ENCODE data around the gene CAMK2B. TPM values are rescaled to one million over a fixed set of nuclear protein-coding genes. Genes with fewer than 3 reads are reported as not detected.
A peak's percentile ranks its signal among the peaks of the same experiment; 100 is the strongest.

CAMK2B gene
- total RNA-seq, 1 donor from 2014 or later: 31.8 TPM

- DNase-seq (ENCODE audit: low read depth): no peak
Measured at GRCh38 chr7:44232901-44233715, 92.3 kb downstream of the CAMK2B start.

- DNase-seq (ENCODE audit: low read depth): no peak
Measured at GRCh38 chr7:44232396-44232795, 93.0 kb downstream of the CAMK2B start.

- DNase-seq (ENCODE audit: low read depth): no peak
Measured at GRCh38 chr7:44231088-44231487, 94.3 kb downstream of the CAMK2B start.

- no peak for DNase-seq (ENCODE audit: low read depth)
Measured at GRCh38 chr7:44230286-44230685, 95.1 kb downstream of the CAMK2B start.

GRCh38 chr7:44229546-44230105 lies 95.8 kb downstream of the CAMK2B start:
- DNase-seq (ENCODE audit: low read depth): no peak

- DNase-seq (ENCODE audit: low read depth): no peak
Measured at GRCh38 chr7:44228571-44229350, 96.6 kb downstream of the CAMK2B start.

GRCh38 chr7:44227911-44228310 lies 97.5 kb downstream of the CAMK2B start:
- DNase-seq (ENCODE audit: low read depth): no peak

- no peak for DNase-seq (ENCODE audit: low read depth)
Measured at GRCh38 chr7:44226396-44226753, 99.0 kb downstream of the CAMK2B start.

- peak; percentile 90 for DNase-seq (ENCODE audit: low read depth)
Measured at GRCh38 chr7:44225566-44226395, 99.6 kb downstream of the CAMK2B start.

GRCh38 chr7:44224974-44225565 lies 100.3 kb downstream of the CAMK2B start:
- DNase-seq (ENCODE audit: low read depth): no peak

GRCh38 chr7:44224080-44224973 lies 101.1 kb downstream of the CAMK2B start:
- DNase-seq (ENCODE audit: low read depth): no peak

- peak; percentile 32 for DNase-seq (ENCODE audit: low read depth)
Measured at GRCh38 chr7:44223362-44224079, 101.9 kb downstream of the CAMK2B start.

GRCh38 chr7:44222776-44223261 lies 102.6 kb downstream of the CAMK2B start:
- no peak for DNase-seq (ENCODE audit: low read depth)

GRCh38 chr7:44222074-44222473 lies 103.3 kb downstream of the CAMK2B start:
- DNase-seq (ENCODE audit: low read depth): no peak

- DNase-seq (ENCODE audit: low read depth): no peak
Measured at GRCh38 chr7:44221231-44221791, 104.1 kb downstream of the CAMK2B start.

- no peak for DNase-seq (ENCODE audit: low read depth)
Measured at GRCh38 chr7:44220358-44221112, 104.9 kb downstream of the CAMK2B start.

- DNase-seq (ENCODE audit: low read depth): no peak
Measured at GRCh38 chr7:44220046-44220357, 105.4 kb downstream of the CAMK2B start.
